Stimulated activated CD4-positive, alpha-beta T cell treated with anti-CD3 and anti-CD28 coated beads, Interleukin-4, amount 100 ng/mL, for 1 hour (primary cell): ENCODE data around the gene ADA.
A peak's percentile ranks its signal among the peaks of the same experiment; 100 is the strongest.

Experiments used
- DNase-seq: peaks from one replicate; pipeline ENCODE4 v3.0.0-alpha.2; 2020

ADA gene

DNA sequence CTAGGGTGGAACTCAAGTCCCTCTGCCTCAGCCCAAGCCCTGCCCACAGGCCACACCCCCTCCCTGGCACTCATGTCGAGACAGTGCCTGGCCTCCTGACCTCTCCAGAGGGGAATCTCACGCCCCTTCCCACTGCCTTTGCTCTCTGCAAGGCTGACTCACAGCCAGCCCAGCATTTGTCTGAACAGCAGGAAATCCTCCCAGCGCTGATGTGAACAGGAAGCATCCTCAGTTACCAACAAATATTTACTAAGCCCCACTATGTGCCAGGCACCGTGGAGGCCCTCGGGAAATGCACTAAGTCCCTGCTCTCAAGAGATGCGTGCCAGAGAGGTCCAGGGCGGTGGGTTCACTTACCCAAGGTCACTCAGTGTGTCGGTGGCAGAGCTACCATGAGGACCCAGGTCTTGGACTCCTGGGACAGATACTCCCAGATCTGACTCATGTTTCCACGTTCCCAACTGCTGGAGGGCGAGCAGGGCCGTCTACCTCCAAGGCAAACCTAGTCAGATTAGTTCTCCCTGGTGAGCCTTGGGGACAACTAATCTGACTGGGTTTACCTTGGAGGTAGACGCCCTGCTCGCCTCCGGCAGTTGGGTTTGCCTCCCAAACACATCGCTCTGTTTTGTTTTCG lies 7.8 kb downstream of the ADA start:
- DNase-seq = peak; percentile 39

DNA sequence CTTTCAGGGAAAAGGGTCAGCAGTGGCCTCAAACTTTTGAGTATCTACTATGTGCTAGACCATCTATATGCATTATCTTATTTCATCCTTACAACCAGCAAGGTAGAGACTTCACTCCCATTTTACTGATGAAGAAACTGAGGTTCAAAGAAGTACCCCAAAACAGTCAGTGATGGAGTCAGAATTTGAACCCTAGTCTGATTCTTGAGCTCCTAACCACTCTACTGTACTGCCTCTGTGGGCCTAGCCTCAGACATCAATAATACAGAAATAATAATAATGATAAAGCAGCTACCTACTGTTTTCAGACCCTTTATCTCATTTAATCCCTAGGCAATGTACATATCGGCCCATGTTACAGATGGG lies 8.4 kb downstream of the ADA start:
- no peak for DNase-seq

DNA sequence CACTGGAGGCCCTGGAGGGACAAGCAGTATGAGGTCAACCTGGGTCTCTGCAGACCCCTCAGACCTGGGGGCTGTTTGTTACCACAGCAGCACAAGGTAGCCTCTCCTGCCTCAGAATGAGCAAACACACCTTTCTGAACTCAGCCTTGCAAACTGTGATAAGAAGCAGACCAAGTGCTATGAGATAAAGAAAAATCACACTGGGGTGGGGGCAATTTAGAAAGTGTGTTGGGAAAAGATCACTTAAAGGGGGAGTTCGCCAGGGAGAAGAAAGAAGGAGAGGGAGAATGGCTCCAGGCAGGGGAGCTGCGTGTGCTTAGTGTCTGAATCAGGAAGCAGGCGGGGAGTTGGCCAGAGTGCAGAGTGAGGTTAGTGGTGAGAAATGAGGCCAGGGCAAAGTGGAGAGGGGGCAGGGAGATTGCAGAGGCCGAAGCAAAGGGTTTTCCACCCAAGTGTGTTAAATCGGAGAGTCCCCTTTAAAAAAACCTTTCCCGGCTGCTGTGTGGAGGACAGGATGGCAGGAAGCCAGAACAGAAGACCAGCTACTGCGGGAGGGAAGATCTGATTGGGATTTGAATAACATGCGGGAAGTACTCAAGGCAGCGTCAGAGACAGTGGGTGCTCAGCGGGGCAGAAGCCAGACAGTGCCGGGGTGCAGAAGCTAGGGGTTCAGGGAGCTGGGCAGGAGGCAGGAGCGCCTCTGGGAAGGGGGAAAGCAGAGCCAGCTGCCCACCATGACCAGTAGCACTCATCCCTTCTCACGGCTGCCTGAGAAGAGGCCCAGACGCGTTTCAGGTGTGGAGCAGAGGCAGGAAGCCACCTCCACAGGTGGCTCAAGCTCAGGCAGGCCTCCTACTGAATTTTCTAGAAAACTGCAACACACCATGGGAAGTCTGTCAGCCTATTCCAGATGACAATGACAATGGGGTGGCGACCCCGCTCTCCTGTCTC lies 9.0 kb downstream of the ADA start:
- DNase-seq = no peak

DNA sequence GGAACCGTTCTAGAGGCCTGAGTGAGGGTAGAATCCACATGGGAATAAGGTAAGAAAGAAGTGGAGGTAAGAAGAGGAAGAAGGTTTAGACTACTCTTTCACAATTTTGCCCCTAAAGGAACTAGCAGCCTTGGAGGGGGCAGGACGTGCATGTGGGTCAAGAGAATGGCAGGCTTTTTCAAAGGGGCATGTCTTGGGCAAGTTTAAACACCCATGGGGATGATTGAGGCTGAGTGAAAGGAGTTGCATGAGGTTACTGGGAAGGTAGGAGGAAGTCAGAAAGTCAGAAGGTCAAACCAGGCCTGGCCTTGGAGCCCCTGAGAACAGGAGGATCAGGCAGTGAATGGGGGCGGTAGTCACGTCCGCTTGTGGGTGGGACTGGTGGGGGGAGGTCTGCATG lies 10.2 kb downstream of the ADA start:
- no peak for DNase-seq

DNA sequence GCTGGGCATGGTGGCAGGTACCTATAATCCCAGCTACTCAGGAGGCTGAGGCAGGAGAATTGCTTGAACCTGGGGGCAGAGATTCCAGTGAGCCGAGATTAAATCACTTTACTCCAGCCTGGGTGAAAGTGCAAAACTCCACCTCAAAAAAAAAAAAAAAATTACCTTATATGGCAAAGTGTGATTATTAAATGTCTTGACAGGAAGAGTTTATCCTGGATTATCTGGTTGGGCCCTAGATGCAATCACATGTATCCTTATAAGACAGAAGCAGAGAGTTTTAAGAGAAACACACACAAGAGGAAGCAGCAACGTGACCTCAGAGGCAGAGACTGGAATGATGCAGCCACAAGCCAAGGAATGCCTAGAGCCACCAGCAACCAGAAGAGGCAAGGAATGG lies 11.0 kb downstream of the ADA start:
- no peak for DNase-seq

DNA sequence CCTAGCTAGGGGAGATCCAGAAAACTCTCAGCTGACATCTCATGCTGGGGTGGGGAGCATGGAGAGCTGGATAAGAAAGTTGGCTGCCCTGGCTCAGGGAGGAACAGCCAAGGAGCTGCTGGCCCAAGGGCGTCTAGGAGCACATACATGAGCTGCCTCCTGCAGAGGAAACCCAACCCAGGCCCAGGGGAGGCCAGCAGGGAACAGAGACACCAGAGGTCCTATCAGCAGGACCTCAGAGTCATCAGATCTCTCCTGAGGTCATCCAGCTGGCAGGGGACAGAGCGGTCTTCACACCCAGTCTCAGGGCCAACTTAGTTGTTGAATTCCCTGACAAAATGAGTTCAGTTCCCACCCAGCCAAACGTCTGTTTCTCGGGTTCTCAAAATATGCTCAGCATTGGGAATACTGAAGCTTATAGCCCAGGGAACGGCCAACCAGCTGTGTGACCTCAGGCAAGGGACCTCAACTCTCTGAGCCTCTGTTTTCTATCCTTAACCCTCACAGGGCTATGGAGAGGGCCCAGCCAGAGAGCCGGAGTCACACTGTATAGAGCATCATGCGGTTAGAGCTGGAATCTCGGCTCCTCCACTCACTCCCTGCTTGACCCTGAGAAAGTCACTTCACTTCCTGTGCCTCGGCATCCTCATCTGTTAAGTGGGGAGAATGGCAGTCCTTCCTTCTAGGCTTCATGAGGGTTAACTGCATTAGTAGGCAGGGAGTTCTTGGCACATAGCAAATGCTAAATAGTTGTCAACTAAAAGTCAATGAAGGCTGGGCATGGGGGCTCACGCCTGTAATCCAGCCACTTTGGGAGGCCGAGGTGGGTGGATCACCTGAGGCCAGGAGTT lies 13.8 kb downstream of the ADA start:
- DNase-seq = no peak

DNA sequence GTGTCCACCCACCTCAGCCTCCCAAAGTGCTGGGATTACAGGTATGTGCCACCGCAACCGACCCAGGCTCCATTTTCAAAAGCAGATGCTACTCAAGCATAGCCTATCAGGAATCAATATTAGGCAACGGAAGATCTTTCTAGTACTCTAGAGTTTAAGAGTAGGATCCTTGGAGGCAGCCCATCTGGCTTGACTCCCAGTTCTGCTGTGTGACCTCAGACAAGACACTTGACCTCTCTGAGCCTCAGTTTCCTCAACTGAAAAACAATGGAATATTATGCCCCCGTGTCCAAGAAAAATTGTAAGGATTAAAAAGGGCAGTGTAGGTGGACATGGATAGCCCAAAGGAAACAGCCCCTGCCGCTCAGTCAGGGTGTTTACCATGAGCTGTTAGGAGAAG lies 14.5 kb downstream of the ADA start:
- DNase-seq = no peak

DNA sequence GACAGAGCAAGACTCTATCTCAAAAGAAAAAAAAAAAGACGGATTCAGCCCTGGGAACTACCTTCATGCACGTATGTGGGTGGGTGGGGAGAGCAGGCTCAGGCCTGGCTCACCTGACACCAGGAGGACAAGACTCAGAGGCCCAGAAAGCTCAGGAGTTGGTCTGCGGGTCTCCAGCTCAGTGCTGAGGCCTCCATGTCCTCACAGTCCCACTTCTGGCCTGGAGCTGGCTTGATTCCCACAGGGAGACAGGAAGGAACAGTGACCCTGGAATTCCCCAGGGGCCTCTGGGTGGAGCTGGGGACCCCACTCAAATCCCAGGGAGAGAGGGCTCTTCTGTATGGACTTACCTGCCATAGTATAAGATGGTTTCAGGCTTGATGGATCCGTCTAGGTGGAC lies 15.6 kb downstream of the ADA start:
- no peak for DNase-seq

DNA sequence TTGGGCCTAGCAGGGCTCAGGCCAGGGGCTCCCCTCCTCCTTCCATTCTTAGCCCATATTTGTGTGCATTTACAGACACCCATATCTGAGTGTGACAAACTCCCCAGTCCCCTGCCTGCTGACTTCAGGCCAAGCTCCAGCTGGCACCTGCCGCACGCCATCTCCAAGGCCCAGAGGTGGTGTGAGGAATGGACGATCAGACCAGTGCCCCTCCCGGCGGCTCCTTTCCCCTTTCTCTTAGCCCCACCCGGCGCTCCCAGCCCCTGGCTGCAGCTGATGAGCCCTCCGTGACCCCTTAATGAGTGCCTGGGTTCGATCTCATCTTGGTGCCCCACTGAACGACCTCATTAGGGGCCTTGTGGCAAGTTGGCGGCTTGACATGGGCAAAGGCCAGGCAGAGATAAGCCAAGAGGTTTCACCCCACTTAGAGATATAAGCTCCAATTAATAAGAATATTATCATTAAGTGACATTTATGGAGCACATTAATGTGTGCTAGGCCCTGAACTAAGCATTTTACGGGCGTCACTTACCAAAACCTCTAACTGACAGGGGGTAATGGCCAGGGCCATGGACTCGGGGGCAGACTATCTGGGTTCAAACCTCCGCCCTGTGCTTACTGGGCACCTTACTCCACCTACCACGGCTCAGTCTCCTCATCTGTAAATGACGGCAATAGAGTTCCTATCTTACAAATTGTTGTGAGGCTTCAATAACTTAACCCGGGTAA lies 17.5 kb downstream of the ADA start:
- DNase-seq = no peak

DNA sequence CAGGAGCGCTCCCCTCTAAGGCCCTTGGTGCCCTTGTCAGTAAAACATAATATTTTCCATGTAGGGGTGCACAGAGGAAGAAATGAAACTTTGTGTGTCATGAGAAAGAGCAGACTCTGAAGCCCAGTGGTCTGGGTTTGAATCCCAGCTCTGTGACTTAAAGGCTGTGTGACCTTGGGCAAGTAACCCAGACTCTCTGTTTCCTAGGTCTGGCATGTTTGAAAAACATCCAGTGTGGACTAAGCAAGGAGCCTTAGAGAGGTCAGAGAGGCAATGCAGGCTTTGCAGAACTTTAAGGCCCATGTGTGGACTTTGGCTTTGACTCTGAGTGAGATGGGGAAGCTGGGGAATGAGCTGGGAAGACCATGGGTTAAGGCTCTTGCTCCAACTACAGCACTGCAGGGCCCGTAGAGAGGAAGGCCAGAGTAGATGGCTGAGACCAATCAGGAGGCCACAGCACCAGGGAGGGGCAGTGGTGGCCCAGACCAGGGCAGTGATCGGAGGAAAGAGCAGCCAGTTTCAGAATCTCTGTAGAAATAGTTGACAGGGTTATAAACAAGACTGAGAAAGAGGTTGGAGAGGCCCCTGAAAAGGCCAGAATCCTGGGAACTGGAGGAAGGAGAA lies 18.2 kb downstream of the ADA start:
- no peak for DNase-seq

DNA sequence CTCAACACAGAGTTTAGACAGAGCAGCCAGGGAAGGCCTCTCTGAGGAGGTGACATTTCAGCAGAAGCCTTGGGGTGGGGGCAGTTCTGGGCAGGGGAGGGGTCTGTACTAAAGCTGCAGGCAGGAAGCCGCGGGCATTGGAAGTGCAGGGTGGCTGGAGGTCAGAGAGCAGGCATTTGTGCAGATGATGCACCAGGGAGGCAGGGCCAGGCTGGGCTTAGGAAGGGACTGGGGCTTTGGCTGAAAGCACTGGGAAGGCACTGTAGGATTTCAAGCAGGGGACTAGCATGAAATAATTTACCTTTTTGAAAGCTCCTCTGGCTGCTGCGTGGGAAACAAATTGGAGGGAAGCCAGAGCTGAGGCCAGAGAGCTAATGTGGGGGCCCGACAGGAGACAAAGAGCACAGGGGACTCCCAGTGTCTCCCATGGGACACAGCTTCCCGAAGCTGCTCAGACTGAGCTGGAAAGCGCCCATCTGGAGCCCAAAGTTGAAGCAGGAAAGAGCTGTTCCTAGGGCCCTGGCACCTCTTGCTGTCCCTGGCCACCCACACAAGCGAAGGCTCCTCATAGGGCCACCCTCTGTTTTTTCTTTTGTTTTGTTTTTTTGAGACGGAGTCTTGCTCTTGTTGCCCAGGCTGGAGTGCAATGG lies 19.3 kb downstream of the ADA start:
- DNase-seq = no peak

DNA sequence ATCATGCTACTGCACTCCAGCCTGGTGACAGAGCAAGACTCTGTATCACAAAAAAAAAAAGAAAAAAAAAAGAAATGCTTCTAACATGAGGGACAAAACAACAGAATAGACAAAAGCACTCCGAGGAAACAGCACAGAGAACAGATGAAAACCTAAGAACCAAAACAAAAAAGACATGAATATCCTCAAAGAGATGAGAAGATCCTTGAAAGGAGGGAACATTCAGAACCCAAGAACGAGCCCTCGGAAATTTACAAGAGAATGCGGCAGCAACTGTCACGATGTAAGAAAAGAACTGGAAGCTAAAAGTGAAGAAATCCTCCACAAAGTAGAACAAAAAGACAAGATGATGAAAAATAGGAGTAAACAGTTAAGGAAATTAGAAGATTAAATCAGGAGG lies 21.2 kb downstream of the ADA start:
- no peak for DNase-seq

DNA sequence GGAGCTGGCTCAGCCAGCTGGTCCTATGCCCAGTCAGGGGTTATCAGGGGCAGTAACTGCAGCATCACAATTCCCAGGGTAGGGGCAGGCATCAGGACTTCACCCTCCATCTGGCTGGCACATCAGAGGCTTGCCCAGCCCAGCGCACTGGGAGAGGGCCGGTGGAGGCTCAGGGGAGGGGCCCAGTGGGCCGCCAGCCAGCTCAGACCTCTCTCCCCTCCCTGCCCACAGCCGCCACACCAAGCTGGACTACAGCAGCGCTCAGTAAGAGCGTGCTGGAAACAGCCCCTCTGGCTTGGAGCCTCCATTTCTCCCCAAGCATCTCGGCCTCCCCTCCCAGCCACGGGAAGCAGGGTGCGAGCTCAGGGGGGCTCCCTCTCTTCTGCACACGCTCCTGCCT lies 22.0 kb downstream of the ADA start:
- no peak for DNase-seq

DNA sequence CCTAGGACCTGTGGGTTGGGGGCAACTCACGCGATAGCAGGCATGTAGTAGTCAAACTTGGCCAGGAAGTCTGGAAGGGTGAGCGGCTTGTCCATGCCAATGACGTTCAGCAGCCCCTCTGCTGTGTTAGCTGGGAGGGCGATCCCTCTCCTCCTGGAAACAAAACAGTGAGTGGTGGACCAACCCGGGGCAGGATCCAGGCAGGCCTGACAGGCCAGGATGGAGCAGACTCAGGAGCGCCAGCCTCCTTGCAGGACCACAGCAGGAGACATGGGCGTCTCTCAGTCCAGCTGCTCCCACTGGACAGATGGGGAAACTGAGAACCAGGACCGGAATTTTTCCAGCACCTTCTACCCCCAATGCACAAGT lies 22.5 kb downstream of the ADA start:
- DNase-seq = no peak

DNA sequence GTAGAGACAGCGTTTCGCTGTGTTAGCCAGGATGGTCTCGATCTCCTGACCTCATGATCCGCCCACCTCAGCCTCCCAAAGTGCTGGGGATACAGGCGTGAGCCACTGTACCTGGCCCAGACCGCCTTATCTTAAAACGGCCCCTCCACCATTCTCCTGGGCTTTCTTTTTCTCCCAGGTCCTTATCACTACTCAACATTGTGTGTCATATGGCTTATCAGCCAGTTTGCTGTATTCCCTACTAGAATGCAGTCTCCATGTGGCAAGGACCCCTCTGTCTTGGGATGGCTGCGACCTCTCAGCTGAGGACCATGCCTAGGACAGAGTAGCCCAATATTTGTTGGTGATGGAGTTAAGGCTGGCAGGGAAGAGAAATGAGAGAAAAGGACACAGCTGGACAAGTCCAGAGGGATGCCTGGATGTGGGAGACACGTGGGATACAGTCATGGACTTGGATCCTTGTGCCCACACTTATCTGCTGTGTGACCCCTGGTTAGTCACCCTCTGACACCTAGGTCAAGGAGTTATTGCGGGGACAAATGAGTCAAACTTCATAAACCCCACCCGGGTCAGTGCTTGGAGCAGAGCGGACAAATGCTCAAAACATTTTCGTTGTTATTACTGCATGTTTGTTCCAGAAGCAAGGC lies 24.0 kb downstream of the ADA start:
- no peak for DNase-seq

DNA sequence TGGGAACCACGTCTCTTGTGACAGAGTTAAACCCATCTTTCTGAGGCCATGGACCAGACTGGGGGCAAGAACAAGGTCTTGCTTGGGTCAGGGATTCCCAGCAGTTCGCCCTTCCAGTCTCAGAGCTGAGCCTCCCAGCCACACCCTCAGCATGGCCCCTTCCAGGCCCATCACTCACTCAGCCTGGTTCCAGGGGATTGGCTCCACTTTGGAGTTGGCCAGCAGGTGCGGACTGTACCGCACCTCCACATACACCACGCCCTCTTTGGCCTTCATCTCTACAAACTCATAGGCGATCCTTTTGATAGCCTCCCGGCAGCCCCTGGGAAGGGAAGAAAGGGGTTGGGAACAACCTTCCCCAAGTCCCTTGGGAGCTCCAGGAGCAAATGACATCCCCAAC lies 25.2 kb downstream of the ADA start:
- no peak for DNase-seq

DNA sequence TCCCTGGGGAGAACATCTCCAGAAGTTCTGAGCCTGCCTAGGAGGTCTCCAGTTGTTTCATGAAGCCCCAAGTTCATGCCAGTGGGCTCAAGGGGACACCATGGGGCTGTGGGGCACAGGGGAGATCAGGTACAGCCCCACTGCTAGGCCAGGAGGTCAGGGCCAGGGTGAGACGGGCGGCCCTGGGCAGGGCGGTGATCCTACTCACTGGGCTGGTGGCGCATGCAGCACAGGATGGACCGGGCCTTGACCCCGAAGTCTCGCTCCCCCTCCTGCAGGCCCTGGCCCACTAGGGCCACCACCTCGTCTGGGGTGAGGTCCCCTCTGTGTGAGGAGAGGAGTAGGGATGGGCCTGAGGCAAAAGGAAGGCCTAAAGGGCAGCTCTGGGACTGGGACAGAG lies 26.1 kb downstream of the ADA start:
- DNase-seq = no peak

DNA sequence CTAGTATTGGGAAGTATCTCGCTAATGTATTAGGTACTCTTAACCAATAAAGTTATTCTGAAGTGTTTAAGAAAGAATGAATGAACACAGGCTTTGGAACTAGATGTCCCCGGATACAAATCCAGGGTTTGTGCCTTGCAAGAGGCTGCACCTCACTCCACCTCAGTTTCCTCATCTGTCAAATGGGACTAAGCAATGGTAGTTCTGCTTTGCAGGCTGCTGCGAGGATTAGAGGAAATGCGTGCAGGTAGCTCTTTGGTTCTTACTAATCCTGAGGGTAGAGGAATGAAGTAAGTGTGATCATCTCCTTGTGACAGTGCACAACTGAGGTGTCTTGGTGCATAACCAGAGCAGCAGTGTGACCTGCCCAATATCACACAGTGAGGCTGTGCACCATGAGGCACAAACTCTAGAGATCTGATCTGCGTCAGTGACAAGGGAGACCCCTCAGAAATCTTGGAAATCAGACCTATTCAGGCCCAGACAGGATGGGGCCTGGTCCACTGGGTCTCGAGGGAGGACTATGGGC lies 26.7 kb downstream of the ADA start:
- no peak for DNase-seq

DNA sequence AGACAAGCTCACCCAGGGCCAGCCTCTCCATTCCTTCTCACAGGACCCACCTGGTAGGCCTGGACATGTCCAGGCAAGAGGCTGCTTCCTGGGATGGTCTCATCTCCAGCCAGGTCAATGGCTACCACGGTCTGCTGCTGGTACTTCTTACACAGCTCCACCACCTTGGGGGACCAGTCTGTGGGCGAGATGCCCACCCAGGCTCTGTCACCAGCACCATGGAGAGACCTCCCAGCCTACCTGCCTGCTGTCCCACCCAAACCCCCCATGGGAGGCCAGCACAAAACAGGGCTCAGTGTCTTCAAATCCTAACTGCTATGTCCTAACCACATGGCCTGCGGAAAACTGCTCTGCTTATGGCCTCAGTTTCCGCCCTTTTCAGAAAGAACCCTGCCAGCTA lies 27.3 kb downstream of the ADA start:
- DNase-seq = no peak

DNA sequence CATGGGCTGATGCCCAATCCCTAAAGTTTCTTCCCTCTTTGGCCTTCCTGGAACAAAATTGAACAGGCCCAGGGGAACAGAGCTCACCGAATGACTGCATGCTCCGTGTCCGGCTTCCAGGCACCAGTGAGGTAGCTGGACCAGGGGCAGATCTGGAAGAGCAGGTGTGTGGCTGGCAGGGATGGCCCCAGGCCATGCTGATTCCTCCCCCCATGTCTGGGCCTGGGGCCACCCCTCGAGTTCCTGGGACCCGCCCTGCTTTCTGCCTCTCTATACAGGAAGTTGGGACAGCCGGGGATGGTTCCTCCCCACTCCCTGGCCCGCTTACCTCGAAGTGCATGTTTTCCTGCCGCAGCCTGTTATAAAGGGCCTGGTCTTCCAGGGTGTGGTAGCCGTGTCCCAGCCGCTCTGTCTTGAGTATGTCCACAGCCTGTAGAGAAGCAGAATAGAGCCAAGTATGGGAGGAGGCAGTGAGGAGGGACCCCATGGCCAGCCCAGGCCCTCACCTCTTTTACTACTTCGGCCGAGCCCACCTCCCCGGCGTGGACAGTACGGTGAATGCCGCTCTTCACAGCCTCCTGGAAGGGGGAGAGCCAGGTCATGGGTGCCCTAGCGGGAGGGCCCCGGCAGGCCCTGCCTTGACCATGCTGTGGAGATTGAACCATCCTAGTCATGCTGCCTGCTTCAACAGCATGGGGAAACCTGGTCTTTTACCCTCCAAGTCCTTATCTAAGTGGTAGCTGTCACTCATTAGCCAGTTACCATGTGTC lies 28.8 kb downstream of the ADA start:
- no peak for DNase-seq
